Neural progenitor cell (in vitro differentiated cells): ENCODE data around the gene CNN1. TPM values are rescaled to one million over a fixed set of nuclear protein-coding genes. Genes with fewer than 3 reads are reported as not detected.

ENCODE experiments used
- DNase-seq: peaks from one replicate; pipeline ENCODE4 v3.0.0-alpha.2; 2016; ENCODE audit warnings: low spot score
- H2AFZ ChIP-seq: fragments of 200-600 bp; sonication (generic); replicated peaks from 2 replicates; pipeline ENCODE4 v1.6.1; 2016; ENCODE audit warnings: antibody characterized with exemption
- H3F3A ChIP-seq: fragments of 200-600 bp; sonication (generic); 2 replicates; pipeline ENCODE4 v1.6.1; 2016; ENCODE audit warnings: antibody characterized with exemption, low read depth
- H3K27ac ChIP-seq: fragments of 200-600 bp; sonication (generic); 2 replicates; pipeline ENCODE4 v1.5.1; 2016; ENCODE audit warnings: mild to moderate bottlenecking
- H3K27me3 ChIP-seq: fragments of 200-600 bp; sonication (generic); 2 replicates; pipeline ENCODE4 v1.6.1; 2016; ENCODE audit warnings: mild to moderate bottlenecking, moderate library complexity
- H3K36me3 ChIP-seq: fragments of 200-600 bp; sonication (generic); 2 replicates; pipeline ENCODE4 v1.5.1; 2016
- H3K4me1 ChIP-seq: fragments of 200-600 bp; sonication (generic); 2 replicates; pipeline ENCODE4 v1.6.1; 2016; ENCODE audit warnings: mixed run types
- H3K4me2 ChIP-seq: fragments of 200-600 bp; sonication (generic); 2 replicates; pipeline ENCODE4 v1.6.1; 2016
- H3K4me3 ChIP-seq: fragments of 200-600 bp; sonication (generic); 2 replicates; pipeline ENCODE4 v1.5.1; 2016
- H3K79me2 ChIP-seq: fragments of 200-600 bp; sonication (generic); 2 replicates; pipeline ENCODE4 v1.6.1; 2016; ENCODE audit warnings: low read depth
- H3K9ac ChIP-seq: fragments of 200-600 bp; sonication (generic); 2 replicates; pipeline ENCODE4 v1.6.1; 2016
- H3K9me3 ChIP-seq: fragments of 200-600 bp; sonication (generic); 2 replicates; pipeline ENCODE4 v1.5.1; 2016; ENCODE audit warnings: low read depth
- H4K20me1 ChIP-seq: fragments of 200-600 bp; sonication (generic); 2 replicates; pipeline ENCODE4 v1.6.1; 2016; ENCODE audit warnings: low read depth
- H3K27ac Mint-ChIP-seq: 3 replicates; pipeline ENCODE4 v1.8.0; 2021; ENCODE audit warnings: mixed read lengths
- H3K27me3 Mint-ChIP-seq: 2 replicates; pipeline ENCODE4 v1.8.0; 2022; ENCODE audit warnings: low read depth, mild to moderate bottlenecking, inconsistent platforms, moderate library complexity, mixed read lengths; ENCODE audit not compliant: insufficient read depth
- H3K36me3 Mint-ChIP-seq: 3 replicates; pipeline ENCODE4 v1.8.0; 2021; ENCODE audit warnings: mixed read lengths
- H3K4me1 Mint-ChIP-seq: 3 replicates; pipeline ENCODE4 v1.8.0; 2021; ENCODE audit warnings: mixed read lengths
- H3K4me3 Mint-ChIP-seq: 3 replicates; pipeline ENCODE4 v1.8.0; 2021; ENCODE audit warnings: mild to moderate bottlenecking, moderate library complexity, mixed read lengths
- H3K9me3 Mint-ChIP-seq: 3 replicates; pipeline ENCODE4 v1.8.0; 2020; ENCODE audit warnings: mixed read lengths
- EZH2 ChIP-seq: fragments of 200-600 bp; sonication (generic); IDR thresholded peaks from 2 replicates; pipeline ENCODE4 v1.6.1; 2017; ENCODE audit warnings: antibody characterized with exemption, mild to moderate bottlenecking, moderate library complexity
- EZH2phosphoT487 ChIP-seq: fragments of 200-600 bp; sonication (generic); IDR thresholded peaks from 2 replicates; pipeline ENCODE4 v1.6.1; 2017; ENCODE audit warnings: antibody characterized with exemption
- total RNA-seq: library from RNA; depleted of rRNA; stranded (reverse); fragments of >200 nt; gene quantifications from 2 replicates; pipeline ENCODE4 v1.2.3, GENCODE V29; 2015; ENCODE audit warnings: low replicate concordance
- TF ChIP-seq, protein P1 (sequence below): fragments of 200-600 bp; sonication (generic); IDR thresholded peaks from 2 replicates; pipeline ENCODE4 v1.5.1; 2017; ENCODE audit warnings: antibody characterized with exemption, mild to moderate bottlenecking

The CNN1 gene
- total RNA-seq, 1 donor from 2014 or later: 7.0 TPM

DNA sequence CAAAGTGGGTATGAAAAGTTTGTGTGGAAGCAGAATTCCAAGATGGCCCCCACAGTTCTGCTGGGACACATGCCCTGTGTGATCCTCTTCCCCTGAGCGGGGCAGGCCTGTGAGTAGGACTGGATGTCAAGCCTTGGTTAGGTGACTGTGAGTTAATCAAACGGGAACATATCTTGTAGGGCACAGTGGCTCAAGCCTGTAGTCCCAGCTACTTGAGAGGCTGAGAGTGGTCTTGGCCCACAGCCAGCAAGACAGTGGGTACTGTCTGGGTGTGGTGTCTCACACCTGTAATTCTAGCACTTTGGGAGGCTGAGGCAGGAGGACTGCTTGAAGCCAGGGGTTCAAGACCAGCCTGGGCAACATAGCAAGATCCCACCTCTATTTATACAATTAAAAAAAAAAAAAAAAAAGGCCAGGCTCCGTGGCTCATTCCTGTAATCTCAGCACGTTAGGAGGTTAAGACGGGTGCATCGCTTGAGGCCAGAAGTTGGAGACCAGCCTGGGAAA is 39.4 kb upstream of the CNN1 start:
- Histone ChIP-seq H4K20me1 (peaks cover 3% of the 10 kb centered on the region), H2AFZ (no peak overlapping the region), H3K9ac (no peak overlapping the region), H3K9me3 (no peaks in the 10 kb centered on the region), H3K79me2 (peaks cover 12% of the 10 kb centered on the region), H3F3A (no peaks in the 10 kb centered on the region), H3K4me1 (no peaks in the 10 kb centered on the region), H3K4me3 (no peak overlapping the region), H3K36me3 (no peaks in the 10 kb centered on the region), H3K27me3 (no peaks in the 10 kb centered on the region), H3K27ac (no peak overlapping the region), H3K4me2 (no peak overlapping the region)
- Mint-ChIP-seq H3K36me3 (peaks cover 10% of the 10 kb centered on the region), H3K4me1 (peaks cover 3% of the 10 kb centered on the region), H3K4me3 (no peak overlapping the region), H3K27me3 (peaks cover 2% of the 10 kb centered on the region), H3K27ac (no peak overlapping the region), H3K9me3 (no peaks in the 10 kb centered on the region)
- TF ChIP-seq EZH2phosphoT487: no peak
- TF ChIP-seq, protein P1, sequence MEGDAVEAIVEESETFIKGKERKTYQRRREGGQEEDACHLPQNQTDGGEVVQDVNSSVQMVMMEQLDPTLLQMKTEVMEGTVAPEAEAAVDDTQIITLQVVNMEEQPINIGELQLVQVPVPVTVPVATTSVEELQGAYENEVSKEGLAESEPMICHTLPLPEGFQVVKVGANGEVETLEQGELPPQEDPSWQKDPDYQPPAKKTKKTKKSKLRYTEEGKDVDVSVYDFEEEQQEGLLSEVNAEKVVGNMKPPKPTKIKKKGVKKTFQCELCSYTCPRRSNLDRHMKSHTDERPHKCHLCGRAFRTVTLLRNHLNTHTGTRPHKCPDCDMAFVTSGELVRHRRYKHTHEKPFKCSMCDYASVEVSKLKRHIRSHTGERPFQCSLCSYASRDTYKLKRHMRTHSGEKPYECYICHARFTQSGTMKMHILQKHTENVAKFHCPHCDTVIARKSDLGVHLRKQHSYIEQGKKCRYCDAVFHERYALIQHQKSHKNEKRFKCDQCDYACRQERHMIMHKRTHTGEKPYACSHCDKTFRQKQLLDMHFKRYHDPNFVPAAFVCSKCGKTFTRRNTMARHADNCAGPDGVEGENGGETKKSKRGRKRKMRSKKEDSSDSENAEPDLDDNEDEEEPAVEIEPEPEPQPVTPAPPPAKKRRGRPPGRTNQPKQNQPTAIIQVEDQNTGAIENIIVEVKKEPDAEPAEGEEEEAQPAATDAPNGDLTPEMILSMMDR: no peak
- no peak for TF ChIP-seq EZH2
- DNase-seq: no peak

DNA sequence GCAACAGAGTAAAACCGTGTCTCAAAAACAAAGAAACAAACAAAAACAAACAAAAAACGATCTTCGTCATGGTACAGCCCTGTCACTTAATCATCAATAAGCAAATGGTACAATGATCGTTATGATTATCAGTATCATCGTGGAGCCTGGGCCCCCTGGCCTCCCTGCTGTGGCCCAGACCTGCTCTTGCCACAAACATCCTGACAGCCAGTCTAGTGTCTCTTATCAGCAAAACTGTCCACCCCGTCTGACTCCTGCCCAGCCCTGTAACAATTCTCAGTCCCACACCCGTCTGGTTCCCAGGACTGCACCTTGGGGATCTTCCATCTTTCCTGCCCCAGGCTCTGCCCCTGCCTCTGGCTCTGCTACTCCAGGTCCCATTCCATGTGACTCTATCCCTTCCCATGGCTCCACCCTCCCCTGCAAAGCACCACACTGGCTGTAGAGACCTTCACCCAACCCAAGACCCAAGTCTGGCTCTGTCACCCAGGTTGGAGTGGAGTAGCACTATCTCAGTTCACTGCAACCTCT is 38.7 kb upstream of the CNN1 start:
- no peak overlapping the region for H3K27ac Mint-ChIP-seq
- Histone ChIP-seq H3K27ac (no peak overlapping the region), H4K20me1 (peaks cover 3% of the 10 kb centered on the region), H3K4me1 (no peaks in the 10 kb centered on the region), H3K27me3 (no peaks in the 10 kb centered on the region), H3K36me3 (no peaks in the 10 kb centered on the region), H3F3A (peaks cover 5% of the 10 kb centered on the region), H3K9ac (no peak overlapping the region), H3K9me3 (no peaks in the 10 kb centered on the region), H3K79me2 (peaks cover 18% of the 10 kb centered on the region), H3K4me3 (no peak overlapping the region), H2AFZ (no peak overlapping the region), H3K4me2 (no peak overlapping the region)
- DNase-seq: no peak
- TF ChIP-seq EZH2phosphoT487: no peak
- TF ChIP-seq, protein P1: no peak
- no peak for TF ChIP-seq EZH2
- H3K4me1 Mint-ChIP-seq: peaks cover 10% of the 10 kb centered on the region
- no peaks in the 10 kb centered on the region for H3K9me3 Mint-ChIP-seq
- H3K27me3 Mint-ChIP-seq: peaks cover 6% of the 10 kb centered on the region
- H3K36me3 Mint-ChIP-seq: peaks cover 10% of the 10 kb centered on the region
- H3K4me3 Mint-ChIP-seq: no peak overlapping the region

DNA sequence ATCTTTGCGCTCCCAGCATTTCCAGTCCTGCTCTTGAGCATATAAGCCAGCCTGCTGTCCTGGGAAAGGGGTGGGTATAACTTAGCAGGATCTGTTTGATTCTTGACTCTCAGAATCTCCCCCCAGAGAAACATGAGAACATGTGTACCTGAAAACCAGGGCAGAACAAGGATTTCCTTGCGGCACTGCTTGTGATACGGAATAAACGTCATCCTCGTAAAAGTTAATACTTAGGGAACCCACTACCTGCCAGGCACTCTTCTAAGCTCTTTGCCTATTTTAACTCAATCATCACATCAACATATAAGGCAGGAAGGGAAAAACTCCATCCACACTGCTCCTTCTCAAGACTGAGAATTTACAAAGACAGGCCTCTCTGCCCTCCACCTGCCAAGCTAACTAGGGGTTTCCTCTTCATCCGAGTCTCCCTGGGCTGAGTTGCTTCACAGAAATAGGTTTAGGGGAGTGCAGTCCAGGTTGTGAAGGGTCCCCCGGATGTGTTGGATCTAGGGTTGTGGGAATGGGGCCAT is 34.1 kb upstream of the CNN1 start:
- peak overlapping the region; percentile 90 for H3K4me3 Mint-ChIP-seq
- peaks cover 7% of the 10 kb centered on the region for H3K36me3 Mint-ChIP-seq
- Histone ChIP-seq H3K27me3 (no peaks in the 10 kb centered on the region), H3K79me2 (peaks cover 18% of the 10 kb centered on the region), H3K9me3 (no peaks in the 10 kb centered on the region), H3K4me2 (peak overlapping the region; percentile 85), H3K4me1 (no peaks in the 10 kb centered on the region), H3K27ac (no peak overlapping the region), H4K20me1 (no peaks in the 10 kb centered on the region), H3K4me3 (peak overlapping the region; percentile 91), H3K9ac (peak overlapping the region; percentile 44), H2AFZ (peak overlapping the region; percentile 82), H3F3A (peaks cover 10% of the 10 kb centered on the region), H3K36me3 (no peaks in the 10 kb centered on the region)
- peak overlapping the region; percentile 28 for H3K27ac Mint-ChIP-seq
- TF ChIP-seq EZH2phosphoT487 (no peak), EZH2 (no peak)
- TF ChIP-seq, protein P1: no peak
- peaks cover 10% of the 10 kb centered on the region for H3K27me3 Mint-ChIP-seq
- DNase-seq: no peak
- H3K9me3 Mint-ChIP-seq: no peaks in the 10 kb centered on the region
- H3K4me1 Mint-ChIP-seq: peaks cover 17% of the 10 kb centered on the region
